Hepatocyte (in vitro differentiated cells): ENCODE results near the gene SHMT2. TPM values are rescaled to one million over a fixed set of nuclear protein-coding genes. Genes with fewer than 3 reads are reported as not detected.

Experiments used
- DNase-seq: peaks from one replicate; pipeline ENCODE4 v3.0.0-alpha.2; 2016; ENCODE audit warnings: low spot score
- H2AFZ ChIP-seq: fragments of 200-600 bp; sonication (generic); 2 replicates; pipeline ENCODE4 v1.6.0; 2016; ENCODE audit warnings: antibody characterized with exemption, mild to moderate bottlenecking
- H3K27ac ChIP-seq: fragments of 200-600 bp; sonication (generic); 2 replicates; pipeline ENCODE4 v1.5.1; 2016; ENCODE audit warnings: mild to moderate bottlenecking
- H3K27me3 ChIP-seq: fragments of 200-600 bp; sonication (generic); 2 replicates; pipeline ENCODE4 v1.6.1; 2016
- H3K36me3 ChIP-seq: fragments of 200-600 bp; sonication (generic); replicated peaks from 2 replicates; pipeline ENCODE4 v1.5.1; 2016; ENCODE audit warnings: low read depth; ENCODE audit not compliant: insufficient read depth
- H3K4me1 ChIP-seq: fragments of 200-600 bp; sonication (generic); 2 replicates; pipeline ENCODE4 v1.5.1; 2016; ENCODE audit warnings: mild to moderate bottlenecking, moderate library complexity; ENCODE audit not compliant: insufficient read depth
- H3K4me2 ChIP-seq: fragments of 200-600 bp; sonication (generic); 2 replicates; pipeline ENCODE4 v1.6.0; 2016
- H3K4me3 ChIP-seq: fragments of 200-600 bp; sonication (generic); 2 replicates; pipeline ENCODE4 v1.5.1; 2016; ENCODE audit warnings: mild to moderate bottlenecking
- H3K79me2 ChIP-seq: fragments of 200-600 bp; sonication (generic); 2 replicates; pipeline ENCODE4 v1.6.0; 2017; ENCODE audit warnings: mild to moderate bottlenecking
- H3K9me2 ChIP-seq: fragments of 200-600 bp; sonication (generic); replicated peaks from 2 replicates; pipeline ENCODE4 v1.6.0; 2017; ENCODE audit warnings: mild to moderate bottlenecking; ENCODE audit not compliant: insufficient read depth
- H3K9me3 ChIP-seq: fragments of 200-600 bp; sonication (generic); 2 replicates; pipeline ENCODE4 v1.5.1; 2016; ENCODE audit warnings: low read depth, mild to moderate bottlenecking
- H4K20me1 ChIP-seq: fragments of 200-600 bp; sonication (generic); 2 replicates; pipeline ENCODE4 v1.6.0; 2016; ENCODE audit warnings: mild to moderate bottlenecking; ENCODE audit not compliant: insufficient read depth, poor library complexity, severe bottlenecking
- CTCF ChIP-seq: fragments of 200-600 bp; sonication (generic); IDR thresholded peaks from 2 replicates; pipeline ENCODE4 v1.5.1; 2016; ENCODE audit warnings: antibody characterized with exemption, mild to moderate bottlenecking; ENCODE audit not compliant: poor library complexity
- EZH2 ChIP-seq: fragments of 200-600 bp; sonication (generic); IDR thresholded peaks from 2 replicates; pipeline ENCODE4 v1.6.1; 2016; ENCODE audit warnings: antibody characterized with exemption, mild to moderate bottlenecking, borderline replicate concordance
- EZH2phosphoT487 ChIP-seq: fragments of 200-600 bp; sonication (generic); IDR thresholded peaks from one replicate; pipeline ENCODE4 v1.6.1; 2018; ENCODE audit warnings: antibody characterized with exemption, mild to moderate bottlenecking, low read depth, moderate library complexity; ENCODE audit not compliant: unreplicated experiment, severe bottlenecking
- WGBS: methylation state at CpG from one replicate; pipeline ENCODE4 v1.1.6; 2016; ENCODE audit warnings: low lambda C conversion rate; ENCODE audit errors: missing lambda C conversion rate; 5-methylcytosine and 5-hydroxymethylcytosine counted together
- polyA plus RNA-seq: library from polyadenylated mRNA; unstranded; fragments of >200 nt; fragmentation: Nextera tagmentation; extraction: Ambion mirVana; gene quantifications from 2 replicates; pipeline ENCODE4 v1.2.1, GENCODE V29; 2016
- total RNA-seq: library from RNA; depleted of rRNA; stranded (reverse); fragments of >200 nt; gene quantifications from 2 replicates; pipeline ENCODE4 v1.2.3, GENCODE V29; 2014

Gene SHMT2
- total and polyA plus RNA-seq, 2 experiments from 2014 or later = 126 to 168 TPM

- peak; percentile 13 for DNase-seq
- Histone ChIP-seq H3K4me3 (no peak overlapping the region), H3K27ac (no peak overlapping the region), H3K79me2 (peaks cover 5% of the 10 kb centered on the region), H3K9me3 (no peaks in the 10 kb centered on the region), H3K4me2 (no peak overlapping the region), H3K36me3 (no peaks in the 10 kb centered on the region), H3K9me2 (no peaks in the 10 kb centered on the region), H2AFZ (no peak overlapping the region), H4K20me1 (no peaks in the 10 kb centered on the region), H3K27me3 (peaks cover 59% of the 10 kb centered on the region), H3K4me1 (peaks cover 35% of the 10 kb centered on the region)
- 52% methylated on average over 37 of the region's 40 CpGs for WGBS
- no peak for TF ChIP-seq EZH2phosphoT487
- no peak for TF ChIP-seq CTCF
- TF ChIP-seq EZH2 = no peak
These were observed 6.9 kb downstream of the SHMT2 start for GRCh38 chr12:57236201-57236924.

- Histone ChIP-seq H3K4me1 (peaks cover 41% of the 10 kb centered on the region), H4K20me1 (peaks cover 2% of the 10 kb centered on the region), H3K9me2 (no peaks in the 10 kb centered on the region), H3K79me2 (no peaks in the 10 kb centered on the region), H3K4me3 (no peak overlapping the region), H3K27ac (no peak overlapping the region), H3K9me3 (no peaks in the 10 kb centered on the region), H3K4me2 (peak overlapping the region; percentile 100), H3K27me3 (peaks cover 66% of the 10 kb centered on the region), H2AFZ (no peak overlapping the region), H3K36me3 (no peaks in the 10 kb centered on the region)
- TF ChIP-seq EZH2phosphoT487 (no peak), EZH2 (no peak), CTCF (no peak)
- WGBS = 47% methylated on average over 9 of the region's 9 CpGs
- no peak for DNase-seq
These were observed 7.5 kb downstream of the SHMT2 start for GRCh38 chr12:57236925-57237595.

- Histone ChIP-seq H2AFZ (no peak overlapping the region), H3K27ac (no peak overlapping the region), H3K79me2 (no peaks in the 10 kb centered on the region), H4K20me1 (peaks cover 5% of the 10 kb centered on the region), H3K4me3 (no peak overlapping the region), H3K36me3 (no peaks in the 10 kb centered on the region), H3K4me1 (peaks cover 45% of the 10 kb centered on the region), H3K27me3 (peaks cover 71% of the 10 kb centered on the region), H3K9me3 (no peaks in the 10 kb centered on the region), H3K9me2 (no peaks in the 10 kb centered on the region), H3K4me2 (peak overlapping the region; percentile 100)
- WGBS = 47% methylated on average over 5 of the region's 5 CpGs
- DNase-seq = no peak
- TF ChIP-seq EZH2 (no peak), EZH2phosphoT487 (no peak), CTCF (no peak)
These were observed 8.1 kb downstream of the SHMT2 start for GRCh38 chr12:57237596-57237931.
